ENCODE measurements around the gene TJAP1.

GRCh38 chr6:43468748-43469681 lies 8.4 kb upstream of the TJAP1 start:
- TF ChIP-seq CTCF (IDR thresholded peaks at IDR 0.05; ENCODE audit: borderline replicate concordance, extremely low read depth, low read length, poor library complexity, severe bottlenecking) (no peak), EZH2 (IDR thresholded peaks at IDR 0.05; ENCODE audit: borderline replicate concordance, low read depth, low read length, severe bottlenecking) (no peak)

All from DND-41 (cell line).